GM21576 (cell line): ENCODE measurements around the gene NINJ1.
"Not testable (repeated sequence)": the region's sequence is repeated elsewhere in the genome, so short reads cannot be mapped to it uniquely, and the experiment has no call there.

Experiments used
- ATAC-seq: cut with Tn5 transposase; IDR thresholded peaks from one replicate; pipeline ENCODE4 v1.9.1; 2021; ENCODE audit warnings: mild to moderate bottlenecking, moderate library complexity; ENCODE audit not compliant: unreplicated experiment

NINJ1 gene

DNA sequence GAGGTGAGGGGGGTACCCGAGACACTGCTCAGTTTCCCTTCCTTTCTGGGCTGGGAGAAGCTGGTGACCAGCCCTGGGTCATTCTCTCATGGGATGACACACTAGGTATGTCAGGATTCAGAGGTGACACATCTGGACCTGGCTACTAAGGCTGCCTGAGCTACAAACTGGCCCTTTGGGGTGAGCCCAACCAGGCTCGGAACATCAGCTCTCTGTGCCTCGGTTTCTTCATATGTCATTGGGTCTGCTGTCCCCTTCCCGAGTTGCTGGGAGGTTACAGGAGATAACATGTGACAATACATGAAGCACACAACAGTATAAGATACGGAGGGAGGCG is 26.3 kb downstream of the NINJ1 start:
- ATAC-seq, result no peak

DNA sequence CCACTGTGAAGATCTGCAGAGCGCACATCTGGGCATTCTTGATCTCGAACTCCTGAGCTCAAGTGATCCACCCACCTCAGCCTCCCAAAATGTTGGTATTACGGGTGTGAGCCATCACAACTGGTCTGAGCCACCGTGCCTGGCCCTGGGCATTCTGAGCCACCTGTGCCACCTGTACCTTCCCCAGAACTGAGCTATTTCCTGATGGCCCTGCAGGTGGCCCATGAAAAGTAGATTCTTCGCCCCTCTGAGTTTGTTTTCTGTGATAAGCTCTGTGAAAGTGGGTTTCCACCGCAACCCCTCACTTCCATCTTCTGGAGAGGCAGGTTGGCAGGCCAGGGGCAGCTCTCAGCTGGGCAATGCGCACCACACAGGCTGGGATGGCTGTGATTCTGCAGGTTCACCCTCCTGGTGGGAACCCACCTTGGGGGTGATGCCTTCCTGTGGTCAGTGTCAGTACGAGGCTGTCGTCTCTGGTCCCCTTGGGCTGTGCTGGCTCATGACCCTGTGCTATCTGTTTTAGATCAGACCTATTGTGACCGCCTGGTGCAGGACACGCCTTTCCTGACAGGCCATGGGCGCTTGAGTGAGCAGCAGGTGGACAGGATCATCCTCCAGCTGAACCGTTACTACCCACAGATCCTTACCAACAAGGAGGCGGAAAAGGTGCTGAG is 26.8 kb downstream of the NINJ1 start:
- no peak for ATAC-seq

DNA sequence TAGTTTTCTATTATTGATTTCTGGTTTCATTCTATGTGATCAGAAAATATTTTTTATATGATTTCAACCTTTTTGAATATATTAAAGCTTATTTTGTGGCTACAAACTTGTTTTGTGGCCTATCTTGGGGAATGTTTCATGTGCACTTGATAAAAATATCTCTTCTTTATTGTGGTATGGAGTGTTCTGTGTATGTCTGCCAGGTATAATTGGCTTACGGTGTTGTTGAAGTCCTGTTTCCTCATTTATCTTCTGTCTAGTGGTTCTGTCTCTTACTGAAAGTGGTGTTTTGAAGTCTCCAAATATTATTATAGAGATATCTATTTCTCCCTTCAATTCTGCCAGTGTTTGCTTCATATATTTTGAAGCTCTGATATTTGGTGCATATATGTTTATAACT is 28.4 kb downstream of the NINJ1 start:
- no peak for ATAC-seq

DNA sequence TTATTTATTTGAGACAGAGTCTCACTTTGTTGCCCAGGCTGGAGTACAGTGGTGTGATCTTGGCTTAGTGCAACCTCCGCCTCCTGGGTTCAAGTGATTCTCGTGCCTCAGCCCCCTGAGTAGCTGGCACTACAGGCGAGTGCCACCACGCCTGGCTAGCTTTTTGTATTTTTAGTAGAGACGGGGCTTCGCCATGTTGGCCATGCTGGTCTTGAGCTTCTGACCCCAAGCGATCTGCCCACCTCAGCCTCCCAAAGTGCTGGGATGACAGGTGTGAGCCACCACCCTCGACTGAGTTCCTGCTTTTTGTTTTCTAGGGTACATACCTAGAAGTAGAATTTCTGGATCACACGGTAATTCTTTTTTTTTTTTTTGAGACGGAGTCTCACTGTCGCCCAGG is 33.0 kb downstream of the NINJ1 start:
- not testable (repeated sequence) for ATAC-seq

DNA sequence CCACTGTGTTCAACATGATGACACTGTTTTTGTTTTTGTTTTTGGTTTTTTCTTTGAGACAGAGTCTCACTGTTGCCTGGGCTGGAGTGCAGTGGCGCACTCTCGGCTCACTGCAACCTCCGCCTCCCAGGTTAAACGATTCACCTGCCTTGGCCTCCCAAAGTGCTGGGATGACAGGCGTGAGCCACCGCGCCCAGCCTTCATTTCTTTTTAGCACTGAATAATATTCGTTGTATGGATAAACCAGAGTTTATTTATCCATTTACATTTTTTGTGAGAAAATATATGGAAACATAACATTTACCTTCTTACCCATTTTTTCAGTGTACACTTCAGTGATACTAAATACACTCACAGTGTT is 33.8 kb downstream of the NINJ1 start:
- ATAC-seq, result no peak

DNA sequence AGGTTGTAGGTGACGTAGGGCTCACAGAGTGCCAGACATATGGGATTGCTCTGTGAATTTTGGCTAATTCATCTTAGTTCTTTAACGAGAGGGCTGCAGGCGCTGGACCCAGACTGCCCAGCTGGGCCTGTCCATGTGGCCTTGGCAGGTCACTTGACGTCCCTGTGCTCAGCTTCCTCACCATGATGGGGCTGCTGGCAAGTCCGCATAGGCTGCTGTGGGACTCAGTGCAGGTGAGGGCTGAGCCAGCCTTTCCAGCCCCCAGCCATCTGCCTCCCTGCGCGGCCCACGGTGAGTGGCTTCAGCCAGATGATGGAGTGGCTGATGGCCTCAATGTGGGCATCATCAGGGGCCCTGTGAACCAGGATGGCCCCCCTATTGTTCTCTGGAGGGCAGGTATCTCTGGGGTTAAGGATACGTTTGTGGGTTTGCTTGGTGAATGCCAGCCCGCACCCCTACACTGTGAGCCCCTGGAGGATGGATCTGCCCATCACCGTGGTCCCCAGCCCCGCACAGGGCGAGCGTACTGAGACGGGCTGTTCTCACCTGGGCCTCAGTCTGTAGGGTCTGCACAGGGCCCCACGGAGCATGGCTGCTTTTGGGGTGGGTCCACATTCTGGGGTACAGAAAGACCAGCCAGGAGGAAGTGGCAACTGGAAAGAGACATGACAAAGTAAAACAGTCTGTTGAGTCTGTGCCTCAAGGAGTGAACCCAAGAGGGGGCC is 34.3 kb downstream of the NINJ1 start:
- ATAC-seq, result no peak

DNA sequence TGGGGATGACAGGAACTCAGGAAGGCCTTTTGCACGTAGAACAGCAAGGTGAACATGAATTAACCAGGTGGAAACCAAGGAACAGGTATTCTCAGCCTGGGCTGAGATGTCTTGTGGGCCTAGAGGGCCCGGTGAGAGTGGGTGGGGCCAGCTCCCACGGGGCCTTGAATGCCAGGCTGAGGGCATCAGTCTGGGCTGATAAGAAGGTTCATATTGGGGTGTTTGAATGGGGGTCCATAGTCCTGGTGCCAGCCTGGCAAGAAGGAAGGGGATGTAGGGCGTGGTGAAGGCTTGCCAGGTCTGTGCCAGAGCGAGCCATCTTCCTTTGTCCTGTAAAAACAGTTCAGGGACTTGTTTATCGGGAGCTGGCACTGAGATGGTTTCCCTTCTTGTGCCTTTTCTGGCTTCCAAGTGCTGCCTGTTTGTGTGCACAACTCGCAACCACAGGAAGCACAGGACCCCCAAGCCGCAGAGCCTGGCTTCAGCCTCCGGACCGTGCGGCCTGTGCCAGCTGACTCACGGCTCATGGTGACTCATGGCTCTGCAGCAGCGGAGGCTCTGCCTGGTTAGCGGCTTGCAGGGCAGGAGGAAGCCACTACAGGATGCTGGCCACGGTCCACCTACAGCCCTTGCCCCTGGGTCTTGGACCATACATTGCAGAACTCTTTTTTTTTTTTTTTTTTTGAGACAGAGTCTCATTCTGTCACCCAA is 35.7 kb downstream of the NINJ1 start:
- ATAC-seq, result no peak

DNA sequence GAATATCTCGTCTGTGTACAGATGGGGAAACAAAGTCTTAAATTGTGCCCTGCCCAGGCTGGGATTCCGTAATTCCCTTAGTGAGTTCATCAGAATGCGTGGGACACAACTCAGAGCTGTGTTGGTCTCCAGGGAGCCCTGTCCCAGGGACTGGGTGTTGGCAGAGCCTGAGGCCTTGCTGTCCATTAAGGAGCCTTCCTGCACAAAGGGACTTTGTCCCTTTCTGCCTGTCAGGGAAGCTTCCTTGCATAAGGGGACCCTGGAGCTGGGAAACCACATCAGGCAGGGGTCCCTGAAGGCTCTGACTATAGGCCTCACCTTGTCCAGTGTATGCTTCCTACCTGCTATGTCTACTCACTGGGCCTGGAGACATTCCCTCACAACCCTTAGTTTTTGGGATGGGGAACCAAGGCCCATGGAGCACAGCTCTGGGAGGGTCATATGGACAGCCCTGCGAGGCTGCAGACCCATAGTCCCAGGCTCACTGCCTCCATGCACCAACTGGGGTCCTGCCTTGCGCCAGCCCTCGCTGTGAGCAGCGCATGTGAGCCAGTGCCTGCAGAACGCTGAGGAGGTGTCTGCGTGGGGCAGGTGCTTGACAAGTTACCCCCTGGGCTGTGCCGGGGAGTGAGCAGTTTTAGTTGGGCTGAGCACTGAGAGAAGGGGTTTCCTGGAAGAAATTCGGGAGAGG is 36.4 kb downstream of the NINJ1 start:
- no peak for ATAC-seq

DNA sequence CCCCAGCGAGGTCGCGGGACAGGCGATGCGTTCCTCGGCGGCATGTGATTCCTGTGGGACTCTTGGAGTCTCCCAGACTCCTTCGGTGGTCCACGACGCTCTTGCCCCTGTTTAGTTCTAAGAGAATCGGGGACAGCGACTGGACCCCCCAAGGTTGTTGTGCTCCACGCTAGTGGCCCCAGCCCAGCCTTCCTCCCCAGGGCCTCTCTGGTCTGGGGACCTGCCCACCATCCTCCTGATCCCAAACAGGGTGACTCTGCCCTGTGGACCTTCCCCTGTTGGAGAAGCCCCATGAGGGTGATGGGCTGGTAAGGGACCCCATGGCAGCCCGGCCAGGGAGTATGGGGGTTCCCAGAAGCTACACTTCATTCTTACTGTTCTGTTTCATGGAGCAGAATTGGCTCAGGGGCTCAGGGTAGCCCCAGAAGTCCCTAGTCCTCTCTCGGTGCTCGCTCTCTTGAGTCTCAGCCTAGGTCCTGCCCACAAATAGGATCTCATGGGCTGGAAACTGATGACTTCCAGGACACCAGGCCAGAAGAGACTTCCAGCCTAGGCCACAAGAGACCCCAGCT is 37.2 kb downstream of the NINJ1 start:
- no peak for ATAC-seq

DNA sequence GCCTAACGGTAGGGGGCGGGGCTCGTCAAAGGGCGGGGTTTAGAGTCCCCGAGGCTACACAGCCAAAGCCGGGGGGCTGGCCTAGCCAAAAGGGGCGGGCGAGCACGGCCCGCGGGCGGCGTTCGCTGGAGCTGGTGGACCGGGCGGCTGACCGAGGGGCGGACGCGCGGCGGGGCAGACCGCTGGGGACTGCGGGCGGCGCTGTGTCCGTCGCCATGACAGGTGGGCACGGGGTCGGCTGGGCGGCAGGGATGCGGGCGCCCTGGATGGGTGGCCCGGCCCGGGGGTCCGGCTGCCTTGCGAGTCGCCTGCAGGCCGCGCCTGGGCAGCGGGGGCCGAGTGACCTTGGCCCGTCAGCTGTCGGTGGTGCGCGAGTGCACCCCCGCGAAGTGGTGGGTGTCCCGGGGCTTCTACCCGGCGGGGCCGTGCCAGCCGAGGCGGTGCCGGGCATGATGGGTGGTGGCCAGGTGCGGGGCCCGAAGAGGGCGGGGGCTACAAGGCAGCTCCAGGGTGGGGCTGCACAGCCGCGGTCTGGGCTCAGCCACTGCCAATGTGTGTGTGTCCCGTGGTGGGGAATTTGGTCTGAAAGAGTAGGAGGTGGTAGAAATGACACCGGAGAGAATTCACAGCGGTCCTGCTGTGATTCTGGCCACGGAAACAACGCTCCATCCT is 37.8 kb downstream of the NINJ1 start, which contains the start of gene CARD19:
TSS of gene CARD19 (plus strand) at position 87 of the 672 bp plus-strand sequence. CDS start at position 216, 129 bp downstream.
- ATAC-seq, result peak; percentile 16

DNA sequence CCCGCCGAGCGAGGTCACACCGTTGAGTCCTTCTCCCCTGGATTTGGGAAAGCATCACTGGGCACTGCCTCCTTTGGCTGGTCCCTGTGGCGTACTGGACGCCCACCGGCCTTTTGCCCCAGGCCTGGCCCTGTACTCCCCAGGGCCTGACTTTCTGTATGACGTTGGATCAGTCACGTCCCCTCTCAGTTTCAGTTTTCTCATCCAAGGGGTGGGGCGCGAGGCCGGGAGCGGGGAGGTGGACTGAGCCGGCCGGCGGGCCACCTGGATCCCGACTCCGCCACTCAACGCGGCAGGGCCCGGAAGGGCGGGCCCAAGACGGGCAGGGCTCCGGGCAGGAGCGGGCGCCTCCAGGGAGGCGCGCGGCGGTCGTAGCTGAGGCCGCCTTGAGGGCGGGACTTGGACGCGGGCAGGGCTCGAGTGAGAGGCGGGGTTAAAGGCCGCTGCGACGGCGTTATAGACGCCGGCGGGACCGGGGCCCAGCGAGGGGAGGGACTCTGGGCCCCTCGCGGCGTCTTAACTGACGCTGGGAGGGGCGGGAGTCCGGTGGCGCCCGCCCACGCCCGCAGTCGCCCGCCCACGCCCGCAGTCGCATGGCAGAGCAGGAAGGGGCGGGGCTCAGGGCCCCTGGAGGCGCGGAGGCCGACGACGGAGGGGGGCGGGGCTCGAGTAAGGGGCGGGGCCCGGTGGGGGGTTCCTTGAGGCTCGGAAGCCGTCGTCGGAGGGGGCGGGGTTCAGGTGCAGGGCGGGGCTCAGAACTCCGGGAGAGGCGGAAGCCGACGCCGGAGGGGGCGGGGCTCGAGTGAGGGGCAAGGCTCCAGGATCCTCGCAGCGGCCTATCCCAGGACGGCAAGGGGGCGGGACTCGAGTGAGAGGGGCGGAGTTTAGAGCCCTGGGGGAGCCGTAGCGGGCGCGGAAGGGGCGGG is 38.6 kb downstream of the NINJ1 start:
- ATAC-seq, result peak; percentile 51

DNA sequence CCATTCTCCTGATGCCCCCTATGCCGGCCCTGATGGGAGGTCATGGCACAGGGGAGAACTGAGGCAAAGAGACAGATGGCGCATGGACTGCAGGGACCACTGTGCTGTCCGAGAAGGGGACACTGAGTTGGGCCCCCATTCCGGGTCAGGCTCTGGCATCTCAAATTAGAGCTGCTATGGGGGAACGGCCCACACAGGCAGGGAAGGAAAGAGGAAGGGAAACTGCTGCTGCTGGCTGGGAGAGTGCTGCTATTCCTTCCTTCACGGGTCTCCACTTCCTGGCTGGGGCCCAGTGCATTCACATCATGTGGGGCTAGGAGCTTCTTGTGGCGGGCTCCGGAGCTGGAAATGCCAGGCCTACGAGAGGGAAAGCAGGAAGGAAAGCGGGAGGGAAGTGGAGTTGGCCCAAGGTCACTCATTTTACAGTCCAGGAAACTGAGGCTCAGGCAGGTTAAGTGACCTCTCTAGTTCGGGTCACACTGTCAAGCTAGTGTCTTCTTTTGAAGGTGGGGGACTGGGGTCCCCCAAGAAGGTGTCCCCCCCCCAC is 39.3 kb downstream of the NINJ1 start:
- peak; percentile 19 for ATAC-seq

DNA sequence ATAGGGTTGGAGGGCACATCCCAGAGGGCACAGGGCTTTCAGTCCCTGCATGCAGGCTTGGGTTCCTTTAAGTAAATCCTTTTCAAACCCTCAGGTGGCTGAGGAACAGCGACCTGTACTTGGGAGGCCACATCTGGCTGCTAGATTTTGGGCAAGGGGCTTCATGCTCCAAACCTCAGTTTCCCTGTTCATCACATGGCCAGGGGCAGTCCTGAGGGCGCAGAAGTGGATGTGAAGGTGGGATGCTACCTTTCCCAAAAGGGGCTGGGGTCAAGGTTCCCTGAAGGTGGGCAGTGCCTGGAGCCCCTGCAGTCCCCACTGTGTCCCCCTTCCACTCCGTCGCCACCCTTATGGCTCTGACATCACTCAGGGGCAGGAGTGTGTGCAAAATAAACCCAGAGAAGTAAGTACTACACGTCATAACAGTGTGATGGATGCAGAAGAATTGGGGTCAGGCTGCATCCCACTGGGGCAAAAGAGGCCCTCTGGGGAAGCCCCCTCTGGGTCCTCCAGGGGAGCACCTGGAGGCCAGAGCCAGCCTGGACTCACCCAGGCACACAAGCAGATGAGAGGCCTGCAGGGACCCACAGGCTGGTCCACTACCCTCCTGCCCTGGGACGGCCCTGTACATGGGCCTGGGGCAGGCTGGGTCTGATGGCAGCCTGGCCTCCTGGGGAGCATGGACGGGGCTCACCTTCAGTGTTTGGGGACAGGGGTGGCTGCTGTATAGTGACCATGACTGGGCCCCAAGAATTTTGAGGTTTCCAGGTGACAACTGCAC is 40.0 kb downstream of the NINJ1 start:
- no peak for ATAC-seq

DNA sequence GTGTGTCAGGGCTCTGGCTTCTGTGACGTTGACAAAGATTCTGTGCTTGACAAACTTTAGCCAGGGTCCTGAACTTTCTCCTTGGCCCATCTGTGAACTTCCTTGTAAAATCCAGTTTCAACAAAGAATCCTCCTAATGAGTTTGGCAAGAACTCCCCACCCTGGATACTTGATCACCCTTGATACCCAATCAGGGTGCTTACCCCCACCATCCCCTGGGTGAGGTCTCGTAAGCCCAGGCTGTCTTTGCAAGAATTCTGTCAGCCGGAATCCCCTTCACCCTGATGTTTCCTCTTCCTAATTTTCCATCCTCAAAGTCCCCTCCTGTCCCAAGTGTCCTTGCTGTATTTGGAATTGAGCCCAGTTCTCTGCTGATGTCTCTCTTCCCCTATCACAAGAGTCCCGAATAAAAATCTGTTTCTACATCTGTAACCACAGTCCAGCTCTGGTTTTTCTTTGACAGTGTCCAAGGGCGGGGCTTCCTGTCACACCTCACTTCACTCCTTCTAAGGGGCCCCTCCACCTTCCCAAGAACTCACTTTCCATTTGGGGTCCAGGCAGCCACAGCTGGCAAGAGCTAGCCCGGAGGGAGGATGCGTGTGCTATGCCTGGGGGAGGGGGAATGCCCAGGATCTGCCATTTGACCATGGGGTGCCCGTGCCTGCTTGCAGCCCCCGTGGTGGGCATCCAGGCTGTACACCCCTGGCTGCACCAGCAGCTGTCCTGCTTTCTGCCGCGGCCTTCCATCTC is 40.7 kb downstream of the NINJ1 start:
- ATAC-seq, result no peak

DNA sequence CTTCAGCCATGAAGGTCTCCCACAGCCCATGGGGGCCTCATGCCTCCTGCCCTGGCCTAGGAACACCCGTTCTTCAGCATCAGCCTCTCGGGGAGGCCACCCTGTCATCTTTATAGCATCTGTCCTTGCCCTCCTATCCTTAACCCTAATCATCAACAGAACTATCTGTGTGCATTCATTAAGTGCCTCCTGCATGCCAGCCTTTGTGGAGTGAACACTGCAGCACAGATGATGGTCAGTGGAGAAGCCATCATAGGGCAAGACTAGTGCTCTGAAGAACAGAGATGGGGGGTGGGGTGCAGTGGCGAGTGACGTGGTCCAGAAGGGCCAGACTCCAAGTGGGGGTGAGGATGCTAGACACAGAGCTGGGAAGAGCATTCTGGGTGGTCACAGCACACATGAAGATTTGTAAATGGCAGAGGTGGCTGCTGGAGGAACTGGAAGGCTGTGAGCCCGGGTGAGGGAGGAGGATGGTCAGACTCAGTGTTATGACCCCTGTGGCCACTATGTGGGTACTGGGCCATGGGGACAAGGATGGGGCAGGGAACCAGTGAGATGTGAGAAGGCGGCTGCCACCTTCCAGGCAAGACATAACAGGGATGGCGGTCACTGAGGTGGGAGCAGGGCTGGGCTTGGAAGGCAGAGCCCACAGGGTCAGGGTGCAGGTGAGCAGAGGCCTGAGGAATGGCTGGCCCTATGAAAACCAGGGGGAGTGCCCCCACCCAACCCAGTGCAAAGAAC is 41.6 kb downstream of the NINJ1 start:
- no peak for ATAC-seq

DNA sequence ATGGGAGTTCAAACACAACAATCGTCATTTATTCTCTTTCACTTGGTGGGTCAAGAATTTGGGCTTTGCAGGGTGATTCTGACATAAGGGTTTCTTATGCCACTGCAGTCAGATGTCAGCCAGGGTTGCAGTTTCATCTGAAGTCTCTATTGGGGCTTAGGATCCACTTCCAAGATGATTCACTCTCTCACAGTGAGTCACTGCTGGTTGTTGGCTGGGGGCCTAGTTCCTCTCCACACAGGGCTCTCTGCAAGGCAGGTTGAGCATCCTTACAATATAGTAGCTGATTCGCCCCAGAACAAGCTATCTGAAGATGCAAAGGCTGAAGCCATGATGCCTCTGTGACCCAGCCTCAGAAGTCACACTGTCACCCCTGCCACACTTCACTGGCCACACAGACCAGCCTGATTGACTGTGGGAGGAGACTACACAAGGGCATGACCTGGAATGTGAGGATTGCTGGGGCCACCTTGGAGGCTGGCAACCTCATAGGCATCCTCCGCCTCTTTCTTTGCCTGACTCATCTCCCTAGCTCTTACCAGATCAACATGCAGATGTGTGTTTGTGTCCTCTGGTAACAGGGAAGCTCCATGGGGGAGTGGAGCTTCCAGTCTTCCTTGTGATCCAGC is 42.5 kb downstream of the NINJ1 start:
- no peak for ATAC-seq

DNA sequence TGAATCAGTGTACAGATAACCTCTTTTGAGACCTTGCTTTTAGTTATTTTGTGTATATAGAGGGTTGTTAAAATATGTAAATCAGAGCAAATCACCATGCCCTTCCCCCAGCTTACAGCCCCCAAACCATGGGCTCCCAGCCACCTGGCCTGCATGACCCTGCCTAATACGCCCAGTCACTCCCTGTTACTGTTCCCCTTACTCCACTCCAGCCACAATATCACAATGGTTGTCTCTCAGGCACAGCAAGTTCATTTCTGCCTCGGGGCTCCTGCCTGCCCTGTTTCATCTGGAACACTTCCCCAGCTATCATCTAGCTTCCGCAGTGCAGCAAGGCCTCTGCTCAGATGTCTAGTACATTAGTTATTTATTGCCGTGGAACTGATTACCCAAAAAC is 43.0 kb downstream of the NINJ1 start:
- no peak for ATAC-seq
